Kidney glomerular epithelial cell (primary cell): ENCODE results near the gene XK.

Experiments
- DNase-seq: peaks from one replicate; lab custom pipeline; 2025; lab: John Stamatoyannopoulos, UW

The XK gene

GRCh38 chrX:37679888-37680287 lies 5.7 kb upstream of the XK start:
- no peak for DNase-seq

- no peak for DNase-seq
These were observed 1.2 kb upstream of the XK start for GRCh38 chrX:37684426-37684825.

- no peak for DNase-seq
These were observed 618 bp upstream of the XK start for GRCh38 chrX:37684973-37685372.

GRCh38 chrX:37686369-37686995 lies 891 bp downstream of the XK start:
- no peak for DNase-seq

- no peak for DNase-seq
These were observed 1.4 kb downstream of the XK start for GRCh38 chrX:37686996-37687395.

- DNase-seq = no peak
These were observed 4.5 kb downstream of the XK start for GRCh38 chrX:37690119-37690518.

- no peak for DNase-seq
These were observed 7.3 kb downstream of the XK start for GRCh38 chrX:37692918-37693317.

- DNase-seq = no peak
These were observed 11.7 kb downstream of the XK start for GRCh38 chrX:37697169-37697760.

GRCh38 chrX:37701588-37701987 lies 16.0 kb downstream of the XK start:
- DNase-seq = no peak

GRCh38 chrX:37711991-37712390 lies 26.4 kb downstream of the XK start:
- no peak for DNase-seq

- DNase-seq = no peak
These were observed 26.9 kb downstream of the XK start for GRCh38 chrX:37712458-37712857.

GRCh38 chrX:37714479-37714878 lies 28.9 kb downstream of the XK start:
- no peak for DNase-seq

GRCh38 chrX:37716602-37717001 lies 31.0 kb downstream of the XK start:
- no peak for DNase-seq

GRCh38 chrX:37717708-37718107 lies 32.1 kb downstream of the XK start:
- DNase-seq = no peak

- DNase-seq = no peak
These were observed 37.0 kb downstream of the XK start for GRCh38 chrX:37722595-37722994.

GRCh38 chrX:37726346-37726745 lies 40.8 kb downstream of the XK start:
- no peak for DNase-seq

- peak; percentile 6 for DNase-seq
These were observed 59.8 kb downstream of the XK start for GRCh38 chrX:37745354-37745753.

GRCh38 chrX:37745835-37746217 lies 60.2 kb downstream of the XK start:
- DNase-seq = no peak

- no peak for DNase-seq
These were observed 60.8 kb downstream of the XK start for GRCh38 chrX:37746218-37746941.

GRCh38 chrX:37746951-37747350 lies 61.4 kb downstream of the XK start:
- DNase-seq = peak; percentile 10

- no peak for DNase-seq
These were observed 66.7 kb downstream of the XK start for GRCh38 chrX:37752281-37752680.

- DNase-seq = no peak
These were observed 67.3 kb downstream of the XK start for GRCh38 chrX:37752936-37753335.

GRCh38 chrX:37753384-37753783 lies 67.8 kb downstream of the XK start:
- no peak for DNase-seq

GRCh38 chrX:37754516-37754915 lies 68.9 kb downstream of the XK start:
- DNase-seq = no peak
